DOHH2 (cell line): ENCODE results near the gene B3GALNT2.
"Not testable (repeated sequence)": the region's sequence is repeated elsewhere in the genome, so short reads cannot be mapped to it uniquely, and the experiment has no call there.

Experiments
- H3F3A ChIP-seq: fragments of 200-600 bp; sonication (generic), shearing (Covaris generic); 2 replicates; pipeline ENCODE4 v1.6.0; 2016; ENCODE audit warnings: antibody characterized with exemption, mild to moderate bottlenecking; ENCODE audit not compliant: control insufficient read depth, insufficient read depth
- H3K27ac ChIP-seq: fragments of 200-600 bp; sonication (generic); 2 replicates; pipeline ENCODE4 v1.5.1; 2014; ENCODE audit warnings: low read depth, mild to moderate bottlenecking, low read length, moderate library complexity
- H3K27me3 ChIP-seq: fragments of 200-600 bp; sonication (generic); 2 replicates; pipeline ENCODE4 v1.6.1; 2014; ENCODE audit warnings: mild to moderate bottlenecking, low read length, mixed read lengths; ENCODE audit not compliant: control insufficient read depth
- H3K36me3 ChIP-seq: fragments of 200-600 bp; sonication (generic); 2 replicates; pipeline ENCODE4 v1.6.1; 2014; ENCODE audit warnings: mild to moderate bottlenecking, low read length, moderate library complexity, mixed read lengths; ENCODE audit not compliant: control insufficient read depth
- H3K4me1 ChIP-seq: fragments of 200-600 bp; sonication (generic); 2 replicates; pipeline ENCODE4 v1.6.1; 2014; ENCODE audit warnings: mild to moderate bottlenecking, low read length, mixed read lengths; ENCODE audit not compliant: control insufficient read depth
- H3K4me2 ChIP-seq: fragments of 200-600 bp; sonication (generic); 2 replicates; pipeline ENCODE4 v1.6.0; 2014; ENCODE audit warnings: mild to moderate bottlenecking, low read length, moderate library complexity
- H3K4me3 ChIP-seq: fragments of 200-600 bp; sonication (generic); 2 replicates; pipeline ENCODE4 v1.5.1; 2014; ENCODE audit warnings: mild to moderate bottlenecking, low read length, mixed read lengths
- H3K79me2 ChIP-seq: fragments of 200-600 bp; sonication (generic); 2 replicates; pipeline ENCODE4 v1.6.1; 2014; ENCODE audit warnings: mild to moderate bottlenecking, low read length, mixed read lengths; ENCODE audit not compliant: control insufficient read depth
- H3K9me2 ChIP-seq: fragments of 200-600 bp; sonication (generic); replicated peaks from 2 replicates; pipeline ENCODE4 v1.6.1; 2014; ENCODE audit warnings: mild to moderate bottlenecking, low read length, mixed read lengths; ENCODE audit not compliant: control insufficient read depth
- H3K9me3 ChIP-seq: fragments of 200-600 bp; sonication (generic); 2 replicates; pipeline ENCODE4 v1.6.1; 2014; ENCODE audit warnings: antibody characterized with exemption, low read length, mixed read lengths; ENCODE audit not compliant: control insufficient read depth, insufficient read depth
- H4K20me1 ChIP-seq: fragments of 200-600 bp; sonication (generic); 2 replicates; pipeline ENCODE4 v1.6.0; 2014; ENCODE audit warnings: low read depth, mild to moderate bottlenecking, antibody characterized with exemption, low read length, moderate library complexity; ENCODE audit not compliant: control insufficient read depth, insufficient read depth
- CTCF ChIP-seq: fragments of 200-600 bp; sonication (generic); IDR thresholded peaks from one replicate; pipeline ENCODE4 v1.5.1; 2014; ENCODE audit warnings: antibody characterized with exemption, mild to moderate bottlenecking, low read depth, low read length; ENCODE audit not compliant: poor library complexity, severe bottlenecking
- EZH2phosphoT487 ChIP-seq: fragments of 200-600 bp; sonication (generic); IDR thresholded peaks from 2 replicates; pipeline ENCODE4 v1.6.1; 2017; ENCODE audit warnings: borderline replicate concordance, mild to moderate bottlenecking, antibody characterized with exemption, low read length, moderate library complexity, mixed read lengths

B3GALNT2 gene

DNA sequence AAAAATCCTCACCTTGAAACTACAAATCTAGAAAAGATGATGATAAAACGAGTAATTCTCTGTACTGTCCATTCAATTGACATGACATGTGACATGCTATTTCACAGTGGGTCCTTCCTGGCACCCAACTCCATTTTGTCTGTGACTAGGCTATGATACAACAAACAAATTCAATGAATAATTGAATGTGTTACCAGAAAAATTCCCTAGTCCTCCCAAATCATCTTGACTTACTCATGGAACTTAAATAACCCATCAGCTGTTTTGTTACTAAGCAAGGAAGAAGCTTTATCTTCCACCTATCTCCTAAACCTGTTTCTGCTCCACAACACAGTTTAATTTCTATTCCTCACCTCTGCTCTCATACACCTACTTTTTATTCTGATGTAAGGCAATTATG lies 30.4 kb downstream of the B3GALNT2 start:
- no peaks in the 10 kb centered on the region for H3K9me3 ChIP-seq
- H3K4me2 ChIP-seq, result no peak overlapping the region
- no peaks in the 10 kb centered on the region for H3K9me2 ChIP-seq
- H3K27ac ChIP-seq, result no peak overlapping the region
- no peaks in the 10 kb centered on the region for H3F3A ChIP-seq
- H3K4me3 ChIP-seq, result no peak overlapping the region
- no peaks in the 10 kb centered on the region for H3K27me3 ChIP-seq
- peaks cover 10% of the 10 kb centered on the region for H3K36me3 ChIP-seq
- TF ChIP-seq EZH2phosphoT487 (no peak), CTCF (no peak)
- H3K4me1 ChIP-seq, result no peaks in the 10 kb centered on the region
- H4K20me1 ChIP-seq, result no peaks in the 10 kb centered on the region
- H3K79me2 ChIP-seq, result no peaks in the 10 kb centered on the region

DNA sequence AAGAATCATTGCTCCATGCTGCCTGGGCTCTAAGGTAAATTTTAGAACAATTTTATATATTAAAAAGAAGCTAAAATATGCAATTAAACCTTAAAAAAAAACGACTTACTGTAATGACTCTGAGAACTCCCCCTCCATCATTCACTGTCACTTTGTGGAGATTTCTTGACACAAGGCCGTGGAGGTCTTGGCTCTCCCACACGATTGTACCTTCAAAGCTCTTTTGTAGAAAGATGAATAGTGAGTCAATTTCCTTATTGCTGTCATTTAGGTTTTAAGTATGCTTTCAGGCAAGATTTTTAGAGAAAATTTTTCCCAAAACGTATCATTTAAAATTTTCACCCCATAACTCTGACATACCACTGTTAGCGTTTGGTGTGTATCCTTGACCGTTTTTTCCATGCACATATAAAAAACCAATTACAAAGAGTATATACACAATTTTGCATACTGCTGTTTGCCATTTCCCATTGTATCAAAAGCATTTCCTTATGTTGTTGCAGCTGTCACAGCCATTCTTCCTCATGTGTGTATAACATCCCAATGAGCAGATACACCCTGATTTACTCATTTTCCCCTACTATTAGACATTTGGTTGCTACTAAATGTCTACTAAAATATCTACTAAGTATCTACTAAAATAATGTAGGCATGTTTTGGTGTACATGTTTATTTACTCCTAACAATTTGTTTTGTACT lies 33.4 kb downstream of the B3GALNT2 start:
- Histone ChIP-seq H3K27ac (no peak overlapping the region), H3K4me3 (no peak overlapping the region), H3K9me2 (no peaks in the 10 kb centered on the region), H3K9me3 (no peaks in the 10 kb centered on the region), H3K4me1 (no peaks in the 10 kb centered on the region), H3K79me2 (no peaks in the 10 kb centered on the region), H3K27me3 (no peaks in the 10 kb centered on the region), H3F3A (no peaks in the 10 kb centered on the region), H3K36me3 (0 out of 2 replicates have a peak, but pooled peaks cover 2% of the 10 kb centered on the region), H4K20me1 (no peaks in the 10 kb centered on the region), H3K4me2 (no peak overlapping the region)
- TF ChIP-seq CTCF (no peak), EZH2phosphoT487 (no peak)

GRCh38 chr1:235469897-235470296 lies 34.4 kb downstream of the B3GALNT2 start:
- H4K20me1 ChIP-seq, H3K9me2 ChIP-seq, H3K79me2 ChIP-seq, H3K27ac ChIP-seq, H3K4me2 ChIP-seq, H3K9me3 ChIP-seq, H3K36me3 ChIP-seq, H3K4me3 ChIP-seq, H3K4me1 ChIP-seq, H3K27me3 ChIP-seq, H3F3A ChIP-seq: not testable (repeated sequence)

- H3K27ac ChIP-seq, result no peak overlapping the region
Measured at GRCh38 chr1:235468970-235469369, 35.3 kb downstream of the B3GALNT2 start.

More at GRCh38 chr1:235468970-235469369, 35.3 kb downstream of the B3GALNT2 start:
- no peaks in the 10 kb centered on the region for H3K79me2 ChIP-seq
- no peaks in the 10 kb centered on the region for H3K4me1 ChIP-seq
- no peaks in the 10 kb centered on the region for H3F3A ChIP-seq
- no peak overlapping the region for H3K4me3 ChIP-seq
- no peak for TF ChIP-seq EZH2phosphoT487
- no peak for TF ChIP-seq CTCF
- H3K36me3 ChIP-seq, result 0 out of 2 replicates have a peak, but pooled peaks cover 2% of the 10 kb centered on the region
- no peaks in the 10 kb centered on the region for H3K9me3 ChIP-seq
- no peaks in the 10 kb centered on the region for H3K27me3 ChIP-seq
- no peaks in the 10 kb centered on the region for H4K20me1 ChIP-seq
- H3K4me2 ChIP-seq, result no peak overlapping the region
- no peaks in the 10 kb centered on the region for H3K9me2 ChIP-seq
